Progenitor cell of endocrine pancreas (in vitro differentiated cells): ENCODE measurements around the gene PLEKHH3. TPM values are rescaled to one million over a fixed set of nuclear protein-coding genes. Genes with fewer than 3 reads are reported as not detected.

Source experiments
- DNase-seq: peaks from one replicate; pipeline ENCODE4 v3.0.0; 2021; ENCODE audit warnings: low spot score; ENCODE audit not compliant: unreplicated experiment
- H3K27ac Mint-ChIP-seq: 2 replicates; pipeline ENCODE4 v1.8.0; 2021; ENCODE audit warnings: mild to moderate bottlenecking, moderate library complexity, mixed read lengths
- H3K27me3 Mint-ChIP-seq: 2 replicates; pipeline ENCODE4 v1.8.0; 2021; ENCODE audit warnings: mixed read lengths
- H3K36me3 Mint-ChIP-seq: 2 replicates; pipeline ENCODE4 v1.8.0; 2022; ENCODE audit warnings: mixed read lengths; ENCODE audit not compliant: insufficient read depth
- H3K4me1 Mint-ChIP-seq: 2 replicates; pipeline ENCODE4 v1.8.0; 2021; ENCODE audit warnings: low read depth, mixed read lengths
- H3K4me3 Mint-ChIP-seq: 2 replicates; pipeline ENCODE4 v1.8.0; 2021; ENCODE audit warnings: low read depth, mild to moderate bottlenecking, moderate library complexity, mixed read lengths
- H3K9me3 Mint-ChIP-seq: 2 replicates; pipeline ENCODE4 v1.8.0; 2021; ENCODE audit warnings: low read depth, mixed read lengths
- CTCF ChIP-seq: fragments of 200-600 bp; sonication (generic); IDR thresholded peaks from one replicate; pipeline ENCODE4 v1.5.0; 2021; ENCODE audit warnings: antibody characterized with exemption, mild to moderate bottlenecking; ENCODE audit not compliant: unreplicated experiment
- total RNA-seq: library from RNA; stranded (reverse); gene quantifications from 2 replicates; pipeline ENCODE4 v1.2.1, GENCODE V29; 2021

Gene PLEKHH3
- total RNA-seq, 1 donor from 2014 or later: 14.1 TPM

- Mint-ChIP-seq H3K4me1 (no peaks in the 10 kb centered on the region), H3K9me3 (no peaks in the 10 kb centered on the region), H3K36me3 (peaks cover 24% of the 10 kb centered on the region), H3K27ac (no peak overlapping the region), H3K27me3 (no peaks in the 10 kb centered on the region), H3K4me3 (no peak overlapping the region)
- DNase-seq: no peak
- TF ChIP-seq CTCF: no peak
Measured at GRCh38 chr17:42708588-42708987, 31.8 kb upstream of the PLEKHH3 start.

GRCh38 chr17:42706732-42707131 lies 29.9 kb upstream of the PLEKHH3 start:
- Mint-ChIP-seq H3K4me3 (no peak overlapping the region), H3K27ac (no peak overlapping the region), H3K4me1 (no peaks in the 10 kb centered on the region), H3K36me3 (peaks cover 19% of the 10 kb centered on the region), H3K27me3 (no peaks in the 10 kb centered on the region), H3K9me3 (no peaks in the 10 kb centered on the region)
- no peak for DNase-seq
- no peak for TF ChIP-seq CTCF

GRCh38 chr17:42704837-42705494 lies 28.2 kb upstream of the PLEKHH3 start:
- no peak for DNase-seq
- Mint-ChIP-seq H3K36me3 (peaks cover 19% of the 10 kb centered on the region), H3K27ac (no peak overlapping the region), H3K4me3 (no peak overlapping the region), H3K27me3 (no peaks in the 10 kb centered on the region), H3K9me3 (no peaks in the 10 kb centered on the region), H3K4me1 (no peaks in the 10 kb centered on the region)
- TF ChIP-seq CTCF: no peak

GRCh38 chr17:42704490-42704836 lies 27.7 kb upstream of the PLEKHH3 start:
- H3K4me3 Mint-ChIP-seq: no peak overlapping the region
- no peak for DNase-seq
- H3K9me3 Mint-ChIP-seq: no peaks in the 10 kb centered on the region
- no peak for TF ChIP-seq CTCF
- H3K27ac Mint-ChIP-seq: no peak overlapping the region
- H3K27me3 Mint-ChIP-seq: no peaks in the 10 kb centered on the region
- H3K4me1 Mint-ChIP-seq: no peaks in the 10 kb centered on the region
- peaks cover 19% of the 10 kb centered on the region for H3K36me3 Mint-ChIP-seq

- Mint-ChIP-seq H3K4me1 (no peaks in the 10 kb centered on the region), H3K9me3 (no peaks in the 10 kb centered on the region), H3K27ac (no peak overlapping the region), H3K36me3 (peaks cover 13% of the 10 kb centered on the region), H3K4me3 (no peak overlapping the region), H3K27me3 (no peaks in the 10 kb centered on the region)
- TF ChIP-seq CTCF: no peak
- no peak for DNase-seq
Measured at GRCh38 chr17:42702446-42702845, 25.7 kb upstream of the PLEKHH3 start.
